Breast epithelium (tissue), 4 donors: ENCODE data around the gene PRDM1. TPM values are rescaled to one million over a fixed set of nuclear protein-coding genes. Genes with fewer than 3 reads are reported as not detected.

Source experiments
- DNase-seq, 2 donors: peaks; one replicate each; pipeline ENCODE4 v3.0.0-alpha.2; 2019; ENCODE audit warnings: low spot score in 2 of 2
- H3K27ac ChIP-seq, 2 donors: fragments of 200-600 bp; sonication (generic) in 1 of 2; one replicate each; pipeline ENCODE4 v1.5.1; 2016 to 2019; ENCODE audit warnings: mild to moderate bottlenecking in 1 of 2
- H3K27me3 ChIP-seq, 2 donors: fragments of 200-600 bp; sonication (generic) in 1 of 2; one replicate each; pipeline versions ENCODE4 v1.5.1 to v1.6.0; 2017 to 2019; ENCODE audit warnings: control low read depth in 1 of 2, mild to moderate bottlenecking in 1 of 2
- H3K36me3 ChIP-seq: fragments of 200-600 bp; one replicate; pipeline ENCODE4 v1.5.1; 2019
- H3K4me1 ChIP-seq, 2 donors: fragments of 200-600 bp; sonication (generic); one replicate each; pipeline ENCODE4 v1.5.1; 2016 to 2019; ENCODE audit warnings: control low read depth in 1 of 2
- H3K4me3 ChIP-seq, 3 donors: fragments of 200-600 bp; sonication (generic); 1 replicate in 2 of 3; 2 replicates in 1 of 3; pipeline ENCODE4 v1.5.1; 2016 to 2019; ENCODE audit warnings: mild to moderate bottlenecking in 3 of 3, moderate library complexity in 2 of 3
- H3K9me3 ChIP-seq, 2 donors: fragments of 200-600 bp; sonication (generic) in 1 of 2; one replicate each; pipeline ENCODE4 v1.5.1; 2016 to 2019; ENCODE audit warnings: control low read depth in 1 of 2
- POLR2A ChIP-seq: fragments of 450-650 bp; IDR thresholded peaks from one replicate; pipeline ENCODE4 v1.6.1; 2016; ENCODE audit warnings: antibody characterized with exemption, mild to moderate bottlenecking, moderate library complexity
- POLR2AphosphoS5 ChIP-seq, 3 donors: sonication (generic); formaldehyde crosslinking; IDR thresholded peaks; one replicate each; pipeline ENCODE4 v1.6.1; 2017; ENCODE audit warnings: antibody characterized with exemption in 3 of 3
- intact Hi-C: fragments of 100-400 bp; cut with DNase I; formaldehyde crosslinking; loops from one replicate; pipeline ENCODE4 v1.15.1; 2023; ENCODE audit warnings: low total_unique reads
- total RNA-seq, 3 donors: library from RNA; depleted of rRNA; stranded (reverse); fragments of >200 nt; gene quantifications; one replicate each; pipeline ENCODE4 v1.1.0, GENCODE V29; 2016
- TF ChIP-seq, protein P1 (sequence below), 3 donors: fragments of 450-650 bp; IDR thresholded peaks; one replicate each; pipeline ENCODE4 v1.5.1; 2016 to 2017; ENCODE audit warnings: antibody characterized with exemption in 3 of 3, mild to moderate bottlenecking in 3 of 3, moderate library complexity in 3 of 3

PRDM1 gene
- total RNA-seq, 3 donors from 2014 or later, result 6.9 to 16.0 (median 13.1) TPM

DNA sequence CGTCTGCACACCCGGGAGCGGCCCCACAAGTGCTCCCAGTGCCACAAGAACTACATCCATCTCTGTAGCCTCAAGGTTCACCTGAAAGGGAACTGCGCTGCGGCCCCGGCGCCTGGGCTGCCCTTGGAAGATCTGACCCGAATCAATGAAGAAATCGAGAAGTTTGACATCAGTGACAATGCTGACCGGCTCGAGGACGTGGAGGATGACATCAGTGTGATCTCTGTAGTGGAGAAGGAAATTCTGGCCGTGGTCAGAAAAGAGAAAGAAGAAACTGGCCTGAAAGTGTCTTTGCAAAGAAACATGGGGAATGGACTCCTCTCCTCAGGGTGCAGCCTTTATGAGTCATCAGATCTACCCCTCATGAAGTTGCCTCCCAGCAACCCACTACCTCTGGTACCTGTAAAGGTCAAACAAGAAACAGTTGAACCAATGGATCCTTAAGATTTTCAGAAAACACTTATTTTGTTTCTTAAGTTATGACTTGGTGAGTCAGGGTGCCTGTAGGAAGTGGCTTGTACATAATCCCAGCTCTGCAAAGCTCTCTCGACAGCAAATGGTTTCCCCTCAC, 21.0 kb downstream of the PRDM1 start:
- Histone ChIP-seq H3K9me3 (no peaks in the 10 kb centered on the region), H3K36me3 (no peaks in the 10 kb centered on the region), H3K27ac (no peak overlapping the region), H3K4me3 (no peak overlapping the region), H3K27me3 (no peaks in the 10 kb centered on the region), H3K4me1 (no peaks in the 10 kb centered on the region)
- TF ChIP-seq POLR2AphosphoS5 (IDR thresholded peaks at IDR 0.05) (no peak), POLR2A (no peak)
- TF ChIP-seq, protein P1, sequence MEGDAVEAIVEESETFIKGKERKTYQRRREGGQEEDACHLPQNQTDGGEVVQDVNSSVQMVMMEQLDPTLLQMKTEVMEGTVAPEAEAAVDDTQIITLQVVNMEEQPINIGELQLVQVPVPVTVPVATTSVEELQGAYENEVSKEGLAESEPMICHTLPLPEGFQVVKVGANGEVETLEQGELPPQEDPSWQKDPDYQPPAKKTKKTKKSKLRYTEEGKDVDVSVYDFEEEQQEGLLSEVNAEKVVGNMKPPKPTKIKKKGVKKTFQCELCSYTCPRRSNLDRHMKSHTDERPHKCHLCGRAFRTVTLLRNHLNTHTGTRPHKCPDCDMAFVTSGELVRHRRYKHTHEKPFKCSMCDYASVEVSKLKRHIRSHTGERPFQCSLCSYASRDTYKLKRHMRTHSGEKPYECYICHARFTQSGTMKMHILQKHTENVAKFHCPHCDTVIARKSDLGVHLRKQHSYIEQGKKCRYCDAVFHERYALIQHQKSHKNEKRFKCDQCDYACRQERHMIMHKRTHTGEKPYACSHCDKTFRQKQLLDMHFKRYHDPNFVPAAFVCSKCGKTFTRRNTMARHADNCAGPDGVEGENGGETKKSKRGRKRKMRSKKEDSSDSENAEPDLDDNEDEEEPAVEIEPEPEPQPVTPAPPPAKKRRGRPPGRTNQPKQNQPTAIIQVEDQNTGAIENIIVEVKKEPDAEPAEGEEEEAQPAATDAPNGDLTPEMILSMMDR (IDR thresholded peaks at IDR 0.05), result no peak
- no peak for DNase-seq
- intact Hi-C loops, result no loop called here

DNA sequence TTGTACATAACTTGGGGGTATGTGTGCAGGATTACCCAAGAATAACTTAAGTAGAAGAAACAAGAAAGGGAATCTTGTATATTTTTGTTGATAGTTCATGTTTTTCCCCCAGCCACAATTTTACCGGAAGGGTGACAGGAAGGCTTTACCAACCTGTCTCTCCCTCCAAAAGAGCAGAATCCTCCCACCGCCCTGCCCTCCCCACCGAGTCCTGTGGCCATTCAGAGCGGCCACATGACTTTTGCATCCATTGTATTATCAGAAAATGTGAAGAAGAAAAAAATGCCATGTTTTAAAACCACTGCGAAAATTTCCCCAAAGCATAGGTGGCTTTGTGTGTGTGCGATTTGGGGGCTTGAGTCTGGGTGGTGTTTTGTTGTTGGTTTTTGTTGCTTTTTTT, 22.0 kb downstream of the PRDM1 start:
- TF ChIP-seq POLR2A, result no peak
- no peak for TF ChIP-seq POLR2AphosphoS5 (IDR thresholded peaks at IDR 0.05)
- TF ChIP-seq, protein P1 (IDR thresholded peaks at IDR 0.05), result no peak

DNA sequence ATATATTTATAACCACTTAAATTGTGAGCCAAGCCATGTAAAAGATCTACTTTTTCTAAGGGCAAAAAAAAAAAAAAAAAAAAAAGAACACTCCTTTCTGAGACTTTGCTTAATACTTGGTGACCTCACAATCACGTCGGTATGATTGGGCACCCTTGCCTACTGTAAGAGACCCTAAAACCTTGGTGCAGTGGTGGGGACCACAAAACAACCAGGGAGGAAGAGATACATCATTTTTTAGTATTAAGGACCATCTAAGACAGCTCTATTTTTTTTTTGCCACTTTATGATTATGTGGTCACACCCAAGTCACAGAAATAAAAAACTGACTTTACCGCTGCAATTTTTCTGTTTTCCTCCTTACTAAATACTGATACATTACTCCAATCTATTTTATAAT, 22.9 kb downstream of the PRDM1 start:
- Histone ChIP-seq H3K27me3 (no peaks in the 10 kb centered on the region), H3K27ac (no peak overlapping the region), H3K36me3 (no peaks in the 10 kb centered on the region), H3K9me3 (no peaks in the 10 kb centered on the region), H3K4me3 (no peak overlapping the region), H3K4me1 (no peaks in the 10 kb centered on the region)
- intact Hi-C loops, result no loop called here
- no peak for TF ChIP-seq POLR2AphosphoS5 (IDR thresholded peaks at IDR 0.05)
- TF ChIP-seq, protein P1 (IDR thresholded peaks at IDR 0.05), result no peak
- TF ChIP-seq POLR2A, result no peak
- no peak for DNase-seq

More for the DNA sequence above, 22.0 kb downstream of the PRDM1 start:
- intact Hi-C loops, result no loop called here
- Histone ChIP-seq H3K36me3 (no peaks in the 10 kb centered on the region), H3K27ac (no peak overlapping the region), H3K4me1 (no peaks in the 10 kb centered on the region), H3K4me3 (no peak overlapping the region), H3K9me3 (no peaks in the 10 kb centered on the region), H3K27me3 (no peaks in the 10 kb centered on the region)
- DNase-seq, result no peak

DNA sequence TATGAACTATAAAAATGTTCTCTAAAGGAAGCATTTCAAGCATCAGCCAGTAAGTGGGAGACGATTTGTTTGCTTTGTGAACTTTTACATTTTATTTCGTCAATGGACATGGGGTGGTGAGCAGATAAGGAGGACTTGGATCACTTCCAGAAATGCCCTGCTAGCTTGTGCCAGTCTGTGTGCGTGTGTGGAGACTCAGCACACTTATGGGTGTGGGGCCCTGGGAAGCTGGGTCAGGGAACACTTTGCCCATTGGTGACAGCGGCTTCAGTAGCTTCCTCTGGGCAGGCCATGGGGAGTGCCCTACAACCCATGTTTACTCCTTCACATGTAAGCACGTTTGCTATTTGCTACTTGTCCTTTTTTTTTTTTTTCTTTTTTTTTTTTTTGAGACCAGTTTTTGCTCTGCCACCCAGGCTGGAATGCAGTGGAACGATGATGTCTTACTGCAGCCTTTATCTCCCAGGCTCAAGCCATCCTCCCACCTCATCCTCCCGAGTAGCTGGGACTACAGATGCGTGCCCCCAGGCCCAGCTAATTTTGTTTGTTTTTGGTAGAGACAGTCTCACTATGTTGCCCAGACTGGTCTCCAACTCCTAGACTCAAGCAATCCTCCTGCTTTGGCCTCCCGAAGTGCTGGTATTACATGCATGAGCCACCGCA, 24.2 kb downstream of the PRDM1 start:
- Histone ChIP-seq H3K27me3 (no peaks in the 10 kb centered on the region), H3K4me3 (no peak overlapping the region), H3K9me3 (no peaks in the 10 kb centered on the region), H3K4me1 (no peaks in the 10 kb centered on the region), H3K36me3 (no peaks in the 10 kb centered on the region), H3K27ac (no peak overlapping the region)
- TF ChIP-seq, protein P1 (IDR thresholded peaks at IDR 0.05), result no peak
- TF ChIP-seq POLR2A, result no peak
- no peak for TF ChIP-seq POLR2AphosphoS5 (IDR thresholded peaks at IDR 0.05)
- no peak for DNase-seq
- intact Hi-C loops, result no loop called here

GRCh38 chr6:106112433-106112832, 26.3 kb downstream of the PRDM1 start:
- Histone ChIP-seq H3K27me3 (no peaks in the 10 kb centered on the region), H3K27ac (no peak overlapping the region), H3K9me3 (no peaks in the 10 kb centered on the region), H3K4me3 (no peak overlapping the region), H3K4me1 (peaks cover 0 to 10% of the 10 kb centered on the region in 2 donors), H3K36me3 (no peaks in the 10 kb centered on the region)
- TF ChIP-seq, protein P1 (IDR thresholded peaks at IDR 0.05), result no peak
- TF ChIP-seq POLR2AphosphoS5 (IDR thresholded peaks at IDR 0.05) (no peak), POLR2A (no peak)
- intact Hi-C loops, result no loop called here
- DNase-seq, result no peak
